Activated naive CD4-positive, alpha-beta T cell treated with anti-CD3 and anti-CD28 coated beads, Interleukin-2, amount 10 ng/mL, durations not matched to agents 7 days and 5 days (primary cell): ENCODE results near the gene TACC2.
"Not testable (repeated sequence)": the region's sequence is repeated elsewhere in the genome, so short reads cannot be mapped to it uniquely, and the experiment has no call there.

ENCODE experiments used
- CTCF ChIA-PET: fragments of 350-600 bp; sonication (Branson Sonifier 250); formaldehyde crosslinking; loops from one replicate; lab custom pipeline; 2021; ENCODE audit warnings: antibody characterized with exemption; lab: Charles Lee
- DNase-seq: peaks from one replicate; pipeline ENCODE4 v3.0.0-alpha.2; 2020
- H3K27ac Mint-ChIP-seq: one replicate; pipeline ENCODE4 v1.8.0; 2021; ENCODE audit warnings: mild to moderate bottlenecking, moderate library complexity, mixed read lengths
- H3K27me3 Mint-ChIP-seq: one replicate; pipeline ENCODE4 v1.8.0; 2021; ENCODE audit warnings: mild to moderate bottlenecking, mixed read lengths
- H3K36me3 Mint-ChIP-seq: one replicate; pipeline ENCODE4 v1.8.0; 2021; ENCODE audit warnings: mixed read lengths
- H3K4me1 Mint-ChIP-seq: one replicate; pipeline ENCODE4 v1.8.0; 2021; ENCODE audit warnings: mixed read lengths
- H3K4me3 Mint-ChIP-seq: one replicate; pipeline ENCODE4 v1.8.0; 2021; ENCODE audit warnings: mild to moderate bottlenecking, moderate library complexity, mixed read lengths
- H3K9me3 Mint-ChIP-seq: one replicate; pipeline ENCODE4 v1.8.0; 2021; ENCODE audit warnings: mixed read lengths

Gene TACC2

DNA sequence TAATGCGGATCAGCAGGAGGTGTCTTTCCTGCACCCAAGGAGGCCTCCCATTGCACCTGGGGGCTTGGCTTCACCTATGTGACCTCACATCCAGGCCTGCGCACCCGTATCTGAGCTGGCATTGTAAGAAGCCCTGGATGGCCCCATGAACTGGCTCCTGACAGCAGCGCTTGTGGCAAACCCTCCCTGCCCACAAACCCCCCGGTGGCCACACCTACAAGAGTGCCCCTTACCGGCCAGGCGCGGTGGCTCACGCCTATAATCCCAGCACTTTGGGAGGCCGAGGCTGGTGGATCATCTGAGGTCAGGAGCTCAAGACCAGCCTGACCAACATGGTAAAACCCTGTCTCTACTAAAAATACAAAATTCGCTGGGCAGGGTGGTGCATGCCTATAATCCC, 107.2 kb downstream of the TACC2 start:
- DNase-seq, CTCF ChIA-PET, H3K27ac Mint-ChIP-seq, H3K27me3 Mint-ChIP-seq, H3K9me3 Mint-ChIP-seq, H3K36me3 Mint-ChIP-seq, H3K4me3 Mint-ChIP-seq, H3K4me1 Mint-ChIP-seq: not testable (repeated sequence)

DNA sequence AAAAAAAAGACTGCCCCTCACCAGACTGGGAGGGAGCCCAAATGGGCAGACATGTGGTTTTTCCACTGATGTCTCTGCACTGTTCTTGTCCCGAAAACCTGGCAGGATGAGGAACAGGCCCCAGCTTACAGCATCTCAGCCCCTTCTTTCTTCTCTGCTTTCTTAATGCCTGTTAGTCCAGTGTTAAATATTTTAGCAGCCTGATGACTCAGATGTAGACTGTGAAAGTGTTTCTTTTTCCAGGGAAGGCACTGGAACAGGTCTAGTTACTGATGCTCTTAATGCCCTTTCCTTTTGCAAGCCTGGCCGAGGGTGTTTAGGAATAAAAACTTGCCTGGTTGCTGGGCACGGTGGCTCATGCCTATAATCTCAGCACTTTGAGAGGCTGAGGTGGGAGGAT, 107.7 kb downstream of the TACC2 start:
- no peak overlapping the region for H3K4me3 Mint-ChIP-seq
- no peaks in the 10 kb centered on the region for H3K4me1 Mint-ChIP-seq
- H3K27me3 Mint-ChIP-seq = no peaks in the 10 kb centered on the region
- no peak overlapping the region for H3K27ac Mint-ChIP-seq
- DNase-seq = no peak
- no peaks in the 10 kb centered on the region for H3K36me3 Mint-ChIP-seq
- no peaks in the 10 kb centered on the region for H3K9me3 Mint-ChIP-seq
- CTCF ChIA-PET = no interaction called here

DNA sequence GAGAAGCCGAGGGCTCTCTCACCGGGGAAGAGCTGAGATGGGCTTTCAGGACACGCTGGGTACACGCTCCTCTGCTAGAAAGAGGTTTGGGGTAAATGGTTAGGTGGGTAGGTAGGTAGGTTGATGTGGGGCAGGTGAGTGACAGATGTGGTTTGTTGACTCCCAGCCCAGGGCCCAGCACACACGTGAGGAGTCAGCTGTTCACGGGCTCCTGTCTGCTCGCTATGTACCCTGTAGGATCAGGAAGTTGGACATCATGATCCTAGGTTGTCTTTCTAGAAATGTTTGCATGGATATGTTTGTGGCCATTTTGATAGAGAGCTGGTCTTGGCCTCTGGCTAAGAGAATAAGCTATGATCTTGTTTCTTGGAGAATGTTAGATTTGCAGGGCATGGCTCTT, 109.0 kb downstream of the TACC2 start:
- Mint-ChIP-seq H3K27me3 (no peaks in the 10 kb centered on the region), H3K27ac (no peak overlapping the region)

DNA sequence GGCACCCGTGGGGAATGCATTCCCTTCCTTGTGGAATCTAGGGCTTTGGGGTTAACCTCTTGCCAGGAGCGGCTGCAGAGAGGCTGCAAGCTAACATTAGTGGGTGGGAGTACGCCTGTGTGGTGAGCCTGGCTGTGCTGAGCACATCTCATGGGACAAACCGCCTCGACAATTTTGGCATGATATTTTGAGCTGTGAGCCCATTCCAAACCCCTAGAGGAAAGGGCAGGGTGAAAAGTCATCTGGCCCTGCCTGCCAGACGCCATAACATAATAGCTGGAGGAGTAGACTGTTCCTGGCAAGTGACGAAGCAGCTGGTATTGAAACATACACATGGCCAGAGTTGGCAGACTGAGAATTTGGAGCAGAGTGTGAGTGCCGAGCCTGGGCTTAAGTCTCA, 110.0 kb downstream of the TACC2 start:
- Mint-ChIP-seq H3K27ac (no peak overlapping the region), H3K4me1 (no peaks in the 10 kb centered on the region), H3K4me3 (no peak overlapping the region), H3K9me3 (no peaks in the 10 kb centered on the region), H3K36me3 (no peaks in the 10 kb centered on the region), H3K27me3 (no peaks in the 10 kb centered on the region)
- CTCF ChIA-PET = no interaction called here
- no peak for DNase-seq

More for the DNA sequence above, 109.0 kb downstream of the TACC2 start:
- Mint-ChIP-seq H3K4me1 (no peaks in the 10 kb centered on the region), H3K9me3 (no peaks in the 10 kb centered on the region), H3K36me3 (no peaks in the 10 kb centered on the region), H3K4me3 (no peak overlapping the region)
- CTCF ChIA-PET = no interaction called here
- no peak for DNase-seq

DNA sequence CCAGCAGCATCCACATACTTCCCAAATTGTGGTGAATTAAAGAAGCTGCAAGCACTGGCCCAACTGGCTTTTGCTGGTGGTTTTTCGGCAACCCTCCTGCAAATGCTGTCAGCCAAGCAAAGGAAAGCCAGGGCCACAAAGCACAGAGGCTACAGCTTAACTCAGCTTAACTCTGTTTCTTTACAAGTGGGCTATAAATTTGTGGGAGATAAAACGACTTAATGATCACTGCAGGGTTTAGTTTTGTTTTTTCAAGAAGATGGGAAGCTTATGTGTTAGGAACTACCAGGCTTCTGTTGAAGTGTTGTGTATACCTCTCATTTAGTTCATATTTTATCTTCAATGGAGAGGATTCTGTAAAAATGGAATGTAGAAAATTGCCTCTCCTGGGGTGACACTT, 110.6 kb downstream of the TACC2 start:
- H3K36me3 Mint-ChIP-seq = no peaks in the 10 kb centered on the region
- CTCF ChIA-PET = no interaction called here
- no peak overlapping the region for H3K4me3 Mint-ChIP-seq
- no peak overlapping the region for H3K27ac Mint-ChIP-seq
- H3K4me1 Mint-ChIP-seq = no peaks in the 10 kb centered on the region
- no peaks in the 10 kb centered on the region for H3K27me3 Mint-ChIP-seq
- H3K9me3 Mint-ChIP-seq = no peaks in the 10 kb centered on the region
- DNase-seq = no peak

DNA sequence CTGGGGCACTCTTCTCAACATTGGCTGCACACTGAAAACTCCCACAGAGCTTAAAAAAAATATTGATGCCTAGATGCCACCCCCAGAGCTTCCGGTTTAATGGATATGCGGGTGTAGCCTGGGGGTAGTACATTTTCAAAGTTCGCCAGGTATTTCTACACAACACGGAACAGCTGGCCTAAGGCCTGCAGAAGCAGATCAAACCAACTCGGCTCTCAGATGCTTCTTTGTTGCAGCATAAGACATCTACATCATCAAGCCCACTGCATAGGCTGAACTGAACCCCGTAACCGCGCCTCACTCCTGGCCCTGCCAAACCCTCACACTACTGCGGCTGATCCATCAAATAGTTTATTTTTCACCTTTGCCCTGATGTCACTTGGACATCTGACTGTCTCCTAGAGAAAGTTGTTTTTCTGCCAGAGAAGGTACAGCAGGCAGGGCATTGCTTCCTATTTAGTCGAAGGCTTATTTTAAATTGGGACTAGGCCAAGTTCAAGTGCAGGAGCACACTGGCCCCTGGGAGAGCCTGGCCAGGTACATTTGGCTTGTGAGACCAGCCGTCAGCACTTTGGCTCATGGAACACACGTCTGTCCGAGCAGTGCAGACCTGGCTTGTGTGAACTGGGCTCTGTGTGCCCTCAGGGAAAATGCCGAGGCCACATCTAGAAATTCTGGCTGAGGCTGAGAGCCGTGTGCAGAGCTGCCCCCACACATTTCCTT, 113.3 kb downstream of the TACC2 start:
- Mint-ChIP-seq H3K27ac (no peak overlapping the region), H3K4me3 (no peak overlapping the region), H3K9me3 (no peaks in the 10 kb centered on the region), H3K4me1 (no peaks in the 10 kb centered on the region), H3K27me3 (no peaks in the 10 kb centered on the region), H3K36me3 (no peaks in the 10 kb centered on the region)
- DNase-seq = no peak
- CTCF ChIA-PET = no interaction called here

DNA sequence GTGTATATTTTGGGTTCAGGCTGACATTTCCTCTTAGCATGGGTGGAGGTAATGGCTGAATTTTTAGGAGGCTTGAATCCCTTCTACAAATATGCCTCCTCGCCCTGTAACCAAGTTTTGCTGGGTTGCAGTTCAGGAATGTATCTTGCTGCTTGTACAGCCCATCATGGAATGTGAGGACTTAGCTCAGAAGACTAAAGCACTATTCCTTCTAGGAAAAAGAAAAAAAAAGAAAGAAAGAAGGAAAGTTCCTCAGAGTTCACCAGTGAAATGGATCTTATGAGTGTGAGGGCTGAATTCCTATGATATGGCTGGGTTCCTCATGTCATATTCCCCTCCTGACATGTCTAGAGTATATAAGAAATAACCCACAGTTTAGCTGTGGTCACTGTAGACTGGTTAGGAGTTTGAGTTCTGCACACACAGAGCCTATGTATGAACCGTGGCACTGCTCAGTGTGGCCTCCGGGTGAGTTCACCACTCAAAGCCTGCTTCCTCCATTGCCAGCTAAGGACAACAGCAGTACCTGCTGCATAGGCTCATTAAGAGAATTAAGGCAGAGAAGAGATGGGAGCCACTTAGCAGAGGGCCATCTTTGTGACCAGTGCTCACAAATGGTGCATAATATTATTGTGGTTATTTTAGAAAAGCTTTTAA, 114.0 kb downstream of the TACC2 start:
- no peak overlapping the region for H3K4me3 Mint-ChIP-seq
- no peaks in the 10 kb centered on the region for H3K27me3 Mint-ChIP-seq
- CTCF ChIA-PET = interaction anchor here (1.3 kb wide), 1 partner anchor 39 kb away, joined by 3 read pairs; no protein-coding TSS in a partner anchor
- H3K36me3 Mint-ChIP-seq = no peaks in the 10 kb centered on the region
- H3K27ac Mint-ChIP-seq = no peak overlapping the region
- no peak for DNase-seq
- H3K9me3 Mint-ChIP-seq = no peaks in the 10 kb centered on the region
- no peaks in the 10 kb centered on the region for H3K4me1 Mint-ChIP-seq

DNA sequence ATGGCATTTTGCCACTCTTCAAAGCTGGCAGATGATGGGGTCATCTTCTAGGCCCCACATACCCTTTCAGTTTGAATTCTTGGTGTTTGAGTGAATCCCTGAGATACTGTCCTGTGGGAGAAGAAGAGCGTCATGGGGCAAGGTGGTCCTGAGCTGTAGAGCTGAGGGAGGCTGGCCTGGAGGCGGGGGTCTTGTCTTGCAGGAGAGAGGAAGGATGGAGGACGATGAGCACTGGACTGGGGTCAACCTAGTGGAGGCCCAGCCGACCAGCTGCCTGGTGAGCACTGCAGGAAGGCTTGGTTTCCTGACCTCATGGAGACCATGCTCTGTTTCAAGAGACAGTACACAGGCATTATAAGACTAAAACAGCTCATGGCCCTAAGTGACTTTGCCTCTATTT, 114.6 kb downstream of the TACC2 start:
- H3K27ac Mint-ChIP-seq = no peak overlapping the region
- CTCF ChIA-PET = interaction anchor here (1.3 kb wide), 1 partner anchor 39 kb away, joined by 3 read pairs; no protein-coding TSS in a partner anchor
- H3K4me3 Mint-ChIP-seq = no peak overlapping the region
- no peaks in the 10 kb centered on the region for H3K27me3 Mint-ChIP-seq
- H3K9me3 Mint-ChIP-seq = no peaks in the 10 kb centered on the region
- no peak for DNase-seq
- H3K4me1 Mint-ChIP-seq = no peaks in the 10 kb centered on the region
- H3K36me3 Mint-ChIP-seq = no peaks in the 10 kb centered on the region

DNA sequence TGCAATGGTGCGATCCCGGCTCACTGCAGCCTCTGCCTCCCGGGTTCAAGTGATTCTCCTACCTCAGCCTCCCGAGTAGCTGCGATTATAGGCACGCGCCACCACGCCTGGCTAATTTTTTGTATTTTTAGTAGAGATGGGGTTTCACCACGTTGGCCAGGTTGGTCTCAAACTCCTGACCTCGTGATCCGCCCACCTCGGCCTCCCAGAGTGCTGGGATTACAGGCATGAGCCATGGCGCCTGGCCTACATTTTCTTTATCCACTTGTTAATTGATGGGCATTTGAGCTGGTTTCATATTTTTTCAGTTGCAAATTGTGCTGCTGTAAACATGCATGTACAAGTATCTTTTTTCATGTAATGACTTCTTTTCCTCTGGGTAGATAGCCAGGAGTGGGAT, 119.8 kb downstream of the TACC2 start:
- H3K4me3 Mint-ChIP-seq, DNase-seq, H3K9me3 Mint-ChIP-seq, H3K27ac Mint-ChIP-seq, H3K4me1 Mint-ChIP-seq, CTCF ChIA-PET, H3K36me3 Mint-ChIP-seq: not testable (repeated sequence)
- H3K27me3 Mint-ChIP-seq = peaks cover 37% of the 10 kb centered on the region

DNA sequence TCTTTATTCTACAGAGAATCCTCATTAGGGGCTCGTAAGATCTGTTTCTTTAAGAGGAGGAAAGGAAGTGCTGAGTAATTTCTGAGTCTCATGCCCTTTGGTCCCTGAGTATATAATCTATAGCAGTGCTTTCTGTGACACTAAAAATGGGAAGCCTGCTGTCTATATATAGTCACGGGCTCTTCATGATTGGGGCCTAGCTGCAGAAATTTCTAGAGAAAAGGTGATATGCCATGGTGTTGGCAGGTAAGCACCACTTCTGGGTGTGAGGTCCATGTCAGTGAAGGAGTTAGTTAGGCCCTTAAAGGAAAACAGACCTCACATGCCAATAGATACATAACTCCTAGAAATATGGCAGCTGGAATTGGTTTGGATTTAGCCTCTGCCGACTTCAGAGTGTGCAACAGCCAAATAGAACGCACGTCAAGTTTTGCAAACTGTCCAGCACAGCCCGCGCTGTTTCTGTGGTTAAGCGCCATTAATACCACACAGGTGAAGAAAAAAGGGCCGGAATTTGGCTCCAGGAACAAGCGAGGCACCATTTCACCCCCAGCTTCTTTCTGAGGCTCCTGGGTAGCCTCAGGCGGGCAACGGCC, 123.2 kb downstream of the TACC2 start:
- CTCF ChIA-PET = no interaction called here
- Mint-ChIP-seq H3K4me3 (no peak overlapping the region), H3K36me3 (no peaks in the 10 kb centered on the region), H3K27me3 (peaks cover 61% of the 10 kb centered on the region), H3K4me1 (no peaks in the 10 kb centered on the region), H3K9me3 (no peaks in the 10 kb centered on the region), H3K27ac (no peak overlapping the region)
- DNase-seq = no peak

DNA sequence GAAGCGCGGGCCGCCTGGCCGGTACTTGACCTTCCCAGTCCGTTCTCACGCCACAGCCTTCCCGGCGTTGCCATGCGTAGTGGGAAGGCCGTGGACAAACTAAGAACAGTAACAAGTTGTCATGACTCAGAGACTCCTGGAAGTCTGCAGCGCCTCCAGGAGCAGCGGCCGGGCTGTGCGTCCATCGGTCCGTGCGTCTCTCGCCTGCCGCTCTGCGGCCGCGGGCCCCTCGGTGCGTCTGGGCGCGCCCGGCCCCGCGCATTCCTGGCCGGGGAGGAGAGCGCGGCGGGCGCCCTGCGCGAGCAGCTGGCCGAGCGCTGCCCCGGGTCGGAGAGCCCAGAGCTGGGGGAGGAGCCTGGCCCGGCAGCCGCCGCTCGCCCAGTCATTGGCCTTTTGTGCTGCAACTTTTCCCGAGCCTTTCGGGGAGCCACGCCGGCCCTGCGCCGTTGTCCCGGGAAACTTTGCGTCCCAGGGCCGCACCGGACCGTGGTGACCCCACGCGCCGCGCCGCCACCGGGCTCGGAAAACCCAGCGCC, 123.7 kb downstream of the TACC2 start:
- no peaks in the 10 kb centered on the region for H3K4me1 Mint-ChIP-seq
- peaks cover 62% of the 10 kb centered on the region for H3K27me3 Mint-ChIP-seq
- no peaks in the 10 kb centered on the region for H3K36me3 Mint-ChIP-seq
- no peak overlapping the region for H3K4me3 Mint-ChIP-seq
- no peak for DNase-seq
- CTCF ChIA-PET = no interaction called here
- no peak overlapping the region for H3K27ac Mint-ChIP-seq
- H3K9me3 Mint-ChIP-seq = no peaks in the 10 kb centered on the region

DNA sequence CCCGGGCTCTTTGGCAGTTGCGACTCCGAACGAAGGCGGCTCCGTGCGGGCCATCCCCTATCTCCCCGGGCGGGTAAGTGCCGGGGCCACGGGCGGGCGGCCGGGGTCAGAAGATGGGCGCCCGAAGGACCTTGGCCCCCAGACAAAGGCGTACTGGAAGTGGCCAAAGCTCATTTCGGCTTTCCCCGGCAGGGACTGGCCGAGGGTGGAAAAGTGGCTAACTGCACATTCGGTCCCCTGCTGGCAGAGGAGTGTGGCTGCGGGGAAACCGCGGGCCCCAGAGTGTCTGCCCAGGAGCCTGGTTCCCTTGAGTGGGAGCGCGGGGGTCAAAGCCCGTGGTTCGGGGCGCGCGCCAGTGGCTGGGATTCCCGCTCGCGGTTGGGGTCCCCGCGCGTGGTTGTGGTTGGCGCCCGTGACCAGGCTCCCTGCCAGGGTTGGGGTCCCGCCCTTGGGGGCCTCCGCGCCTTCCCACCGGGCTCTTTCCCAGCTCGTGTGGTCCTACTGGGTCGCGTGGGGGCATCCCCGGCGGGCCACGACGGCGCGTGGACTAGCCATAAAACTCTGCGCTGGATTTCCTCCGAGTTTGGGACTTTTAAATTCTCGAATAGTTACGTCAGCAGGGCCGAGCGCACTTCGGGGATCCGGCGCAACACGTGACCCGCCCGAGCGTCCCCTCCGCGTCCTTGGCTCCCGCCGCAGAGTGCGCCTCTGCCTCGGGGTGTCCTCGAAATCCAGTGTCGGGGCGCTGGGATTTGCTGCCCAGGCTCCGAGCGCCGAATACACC, 124.4 kb downstream of the TACC2 start:
- Mint-ChIP-seq H3K9me3 (no peaks in the 10 kb centered on the region), H3K36me3 (no peaks in the 10 kb centered on the region), H3K27me3 (peaks cover 66% of the 10 kb centered on the region), H3K4me1 (no peaks in the 10 kb centered on the region), H3K27ac (no peak overlapping the region), H3K4me3 (no peak overlapping the region)
- no peak for DNase-seq
- CTCF ChIA-PET = no interaction called here

DNA sequence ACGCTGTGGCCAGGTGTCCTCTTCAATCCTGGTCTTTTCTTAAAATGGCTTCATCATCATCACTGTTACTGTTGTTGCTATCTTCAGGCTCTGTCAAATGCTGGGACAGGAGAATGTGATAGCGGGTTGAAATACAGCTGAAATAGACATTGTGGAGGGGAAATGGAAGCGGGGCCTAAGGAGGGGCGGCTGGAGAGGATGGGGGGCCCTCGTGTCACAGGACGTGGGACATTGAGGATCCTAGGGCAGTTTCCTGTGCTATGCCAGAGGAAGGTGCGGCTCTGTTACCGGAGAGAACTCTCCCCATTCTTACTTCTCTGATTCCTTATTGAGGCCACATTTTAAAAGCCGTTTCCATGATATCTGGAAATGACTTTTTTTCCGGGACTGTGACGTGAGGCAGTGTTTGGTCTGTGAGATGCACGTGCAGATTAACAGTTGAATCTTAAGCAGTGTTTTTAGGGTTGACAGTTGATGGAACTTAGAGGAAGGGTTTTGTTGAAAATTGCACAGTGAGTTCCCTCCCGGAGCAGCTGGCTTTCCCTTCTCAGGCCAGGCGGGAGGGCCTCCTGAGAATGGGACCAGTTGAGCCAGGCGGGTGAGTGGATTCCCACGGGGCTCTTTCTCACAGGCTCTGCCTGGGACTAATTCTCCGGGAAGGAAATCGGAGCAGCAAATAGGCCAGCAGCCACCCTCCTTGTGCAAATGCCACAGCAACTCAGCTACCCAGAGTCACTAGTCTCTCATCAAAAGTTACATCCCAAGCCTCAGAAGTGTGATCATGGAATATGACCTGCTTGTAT, 125.2 kb downstream of the TACC2 start:
- Mint-ChIP-seq H3K27ac (no peak overlapping the region), H3K4me1 (no peaks in the 10 kb centered on the region), H3K36me3 (no peaks in the 10 kb centered on the region), H3K9me3 (no peaks in the 10 kb centered on the region), H3K27me3 (peaks cover 68% of the 10 kb centered on the region), H3K4me3 (no peak overlapping the region)
- no peak for DNase-seq
- CTCF ChIA-PET = no interaction called here

DNA sequence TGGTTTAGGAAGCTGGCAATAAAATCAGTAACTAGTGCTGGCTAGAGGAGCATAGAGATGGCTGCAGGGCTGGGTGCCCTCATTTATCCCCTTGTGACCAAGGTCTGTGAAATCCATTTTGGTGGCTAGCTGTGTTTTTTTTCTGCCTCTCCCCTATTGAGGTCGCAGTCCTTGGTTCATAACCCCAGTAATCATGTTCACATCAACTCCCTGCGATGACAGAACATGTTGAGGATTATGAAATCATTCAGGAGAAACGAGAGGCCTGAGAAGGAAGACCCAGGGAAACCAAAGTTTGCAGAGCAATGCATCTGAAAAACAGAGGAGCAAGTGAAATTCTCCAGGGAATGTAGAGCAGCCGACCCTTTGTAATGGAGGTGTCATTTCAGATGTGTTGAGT, 126.9 kb downstream of the TACC2 start:
- H3K9me3 Mint-ChIP-seq = no peaks in the 10 kb centered on the region
- H3K27me3 Mint-ChIP-seq = peaks cover 60% of the 10 kb centered on the region
- CTCF ChIA-PET = no interaction called here
- no peak for DNase-seq
- H3K4me3 Mint-ChIP-seq = no peak overlapping the region
- no peaks in the 10 kb centered on the region for H3K4me1 Mint-ChIP-seq
- no peaks in the 10 kb centered on the region for H3K36me3 Mint-ChIP-seq
- H3K27ac Mint-ChIP-seq = no peak overlapping the region
